ENCODE measurements around the gene SNPH. TPM values are rescaled to one million over a fixed set of nuclear protein-coding genes. Genes with fewer than 3 reads are reported as not detected.

Gene SNPH
- total RNA-seq, 4 donors from 2014 or later = 0.25 to 2.8 (median 2.1) TPM

- TF ChIP-seq CTCF (IDR thresholded peaks at IDR 0.05) (no peak), POLR2A (IDR thresholded peaks at IDR 0.05) (no peak)
- no peak overlapping the region for H3K4me3 ChIP-seq (ENCODE audit: low read depth, poor library complexity, severe bottlenecking)
- 87 to 92% methylated on average over 11 of the region's 11 CpGs for WGBS, 2 donors
- DNase-seq (ENCODE audit: low spot score in 2 of 2) = peak in 1 of 2 donors; percentile 72
- intact Hi-C loops (cut with DNase I; ENCODE audit: low total_unique reads) = no loop called here
Measured at GRCh38 chr20:1287787-1288569, 21.9 kb downstream of the SNPH start.

GRCh38 chr20:1291191-1291741 lies 25.2 kb downstream of the SNPH start:
- DNase-seq (ENCODE audit: low spot score in 2 of 2) = no peak
- 62 to 68% methylated on average over 5 of the region's 5 CpGs for WGBS, 2 donors

GRCh38 chr20:1292620-1293019 lies 26.5 kb downstream of the SNPH start:
- TF ChIP-seq POLR2A (IDR thresholded peaks at IDR 0.05) (no peak), CTCF (IDR thresholded peaks at IDR 0.05) (no peak)
- intact Hi-C loops (cut with DNase I; ENCODE audit: low total_unique reads) = no loop called here
- no peak overlapping the region for H3K4me3 ChIP-seq (ENCODE audit: low read depth, poor library complexity, severe bottlenecking)
- WGBS, 2 donors = 83 to 94% methylated on average over 1 of the region's 1 CpG
- DNase-seq (ENCODE audit: low spot score in 2 of 2) = no peak

More at GRCh38 chr20:1291191-1291741, 25.2 kb downstream of the SNPH start:
- no peak overlapping the region for H3K4me3 ChIP-seq (ENCODE audit: low read depth, poor library complexity, severe bottlenecking)
- TF ChIP-seq CTCF (IDR thresholded peaks at IDR 0.05) = no peak
- intact Hi-C loops (cut with DNase I; ENCODE audit: low total_unique reads) = no loop called here

GRCh38 chr20:1293641-1294379 lies 27.7 kb downstream of the SNPH start:
- intact Hi-C loops (cut with DNase I; ENCODE audit: low total_unique reads) = no loop called here
- TF ChIP-seq POLR2A (IDR thresholded peaks at IDR 0.05) = no peak
- no peak for TF ChIP-seq CTCF (IDR thresholded peaks at IDR 0.05)
- DNase-seq (ENCODE audit: low spot score in 2 of 2) = no peak
- WGBS, 2 donors = 89 to 96% methylated on average over 6 of the region's 6 CpGs
- H3K4me3 ChIP-seq (ENCODE audit: low read depth, poor library complexity, severe bottlenecking) = no peak overlapping the region

- WGBS, 2 donors = 88 to 95% methylated on average over 8 of the region's 8 CpGs
- peak in 1 of 2 donors; percentile 72 for DNase-seq (ENCODE audit: low spot score in 2 of 2)
- no peak overlapping the region for H3K4me3 ChIP-seq (ENCODE audit: low read depth, poor library complexity, severe bottlenecking)
- no peak for TF ChIP-seq CTCF (IDR thresholded peaks at IDR 0.05)
- no peak for TF ChIP-seq POLR2A (IDR thresholded peaks at IDR 0.05)
- intact Hi-C loops (cut with DNase I; ENCODE audit: low total_unique reads) = no loop called here
Measured at GRCh38 chr20:1294497-1294896, 28.4 kb downstream of the SNPH start.
